ENCODE results near the gene WDR70. TPM values are rescaled to one million over a fixed set of nuclear protein-coding genes. Genes with fewer than 3 reads are reported as not detected.
"Not testable (repeated sequence)": the region's sequence is repeated elsewhere in the genome, so short reads cannot be mapped to it uniquely, and the experiment has no call there.

The WDR70 gene
- total RNA-seq, 4 donors from 2014 or later = 25.3 to 122 (median 48.8) TPM

- H3K4me3 ChIP-seq = no peak overlapping the region
- H3K36me3 ChIP-seq = no peaks in the 10 kb centered on the region
- H3K9me3 ChIP-seq = no peaks in the 10 kb centered on the region
- H3K27ac ChIP-seq = no peak overlapping the region
- no peaks in the 10 kb centered on the region for H3K27me3 ChIP-seq
- no peak for DNase-seq
- TF ChIP-seq CTCF (IDR thresholded peaks at IDR 0.05) (no peak), POLR2A (IDR thresholded peaks at IDR 0.05) (no peak)
- H3K4me1 ChIP-seq = no peaks in the 10 kb centered on the region
- intact Hi-C loops (cut with DNase I; ENCODE audit: low total_unique reads) = no loop called here
Observed at GRCh38 chr5:37789991-37790390, 410.9 kb downstream of the WDR70 start.

- TF ChIP-seq POLR2A (IDR thresholded peaks at IDR 0.05) (no peak), CTCF (IDR thresholded peaks at IDR 0.05) (no peak)
- Histone ChIP-seq H3K4me3 (no peak overlapping the region), H3K27ac (no peak overlapping the region), H3K27me3 (no peaks in the 10 kb centered on the region), H3K36me3 (no peaks in the 10 kb centered on the region), H3K4me1 (no peaks in the 10 kb centered on the region), H3K9me3 (no peaks in the 10 kb centered on the region)
- DNase-seq = no peak
- intact Hi-C loops (cut with DNase I; ENCODE audit: low total_unique reads) = no loop called here
Observed at GRCh38 chr5:37791321-37791720, 412.2 kb downstream of the WDR70 start.

- no peak for DNase-seq
- H3K4me1 ChIP-seq = no peaks in the 10 kb centered on the region
- H3K27me3 ChIP-seq = no peaks in the 10 kb centered on the region
- no peaks in the 10 kb centered on the region for H3K9me3 ChIP-seq
- intact Hi-C loops (cut with DNase I; ENCODE audit: low total_unique reads) = no loop called here
- TF ChIP-seq POLR2A (IDR thresholded peaks at IDR 0.05) (no peak), CTCF (IDR thresholded peaks at IDR 0.05) (no peak)
- no peak overlapping the region for H3K4me3 ChIP-seq
- H3K36me3 ChIP-seq = no peaks in the 10 kb centered on the region
- no peak overlapping the region for H3K27ac ChIP-seq
Observed at GRCh38 chr5:37792975-37793631, 414.0 kb downstream of the WDR70 start.

- intact Hi-C loops (cut with DNase I; ENCODE audit: low total_unique reads) = not testable (repeated sequence)
Observed at GRCh38 chr5:37795292-37795691, 416.2 kb downstream of the WDR70 start.

GRCh38 chr5:37796435-37796834 is 417.3 kb downstream of the WDR70 start:
- intact Hi-C loops (cut with DNase I; ENCODE audit: low total_unique reads); DNase-seq; H3K4me1 ChIP-seq; H3K4me3 ChIP-seq; H3K27ac ChIP-seq; H3K27me3 ChIP-seq; H3K9me3 ChIP-seq; H3K36me3 ChIP-seq: not testable (repeated sequence)

More at GRCh38 chr5:37795292-37795691, 416.2 kb downstream of the WDR70 start:
- not testable (repeated sequence) for DNase-seq, H3K4me1 ChIP-seq, H3K27me3 ChIP-seq, H3K4me3 ChIP-seq, H3K27ac ChIP-seq, H3K9me3 ChIP-seq, H3K36me3 ChIP-seq

GRCh38 chr5:37799865-37800421 is 420.8 kb downstream of the WDR70 start:
- DNase-seq = no peak
- Histone ChIP-seq H3K4me1 (no peaks in the 10 kb centered on the region), H3K27me3 (no peaks in the 10 kb centered on the region), H3K27ac (no peak overlapping the region), H3K36me3 (no peaks in the 10 kb centered on the region), H3K4me3 (no peak overlapping the region), H3K9me3 (no peaks in the 10 kb centered on the region)
- intact Hi-C loops (cut with DNase I; ENCODE audit: low total_unique reads) = no loop called here
- TF ChIP-seq CTCF (IDR thresholded peaks at IDR 0.05) (no peak), POLR2A (IDR thresholded peaks at IDR 0.05) (no peak)

All from uterus (tissue), 4 donors.